D721Med (cell line): ENCODE measurements around the gene PLA2G4C.

Experiments
- DNase-seq: peaks from one replicate; pipeline ENCODE4 v3.0.0; 2011; ENCODE audit warnings: low spot score; ENCODE audit not compliant: insufficient read length
- FAIRE-seq: peaks from 2 replicates; lab custom pipeline; 2011; peaks lifted over from hg19 to GRCh38; lab: Jason Lieb, UNC
- TF ChIP-seq, protein P1 (sequence below): IDR thresholded peaks from 2 replicates; pipeline ENCODE4 v1.5.1; 2012; ENCODE audit warnings: mild to moderate bottlenecking, control low read depth; ENCODE audit not compliant: insufficient read depth; ENCODE audit errors: missing control alignments

The PLA2G4C gene

DNA sequence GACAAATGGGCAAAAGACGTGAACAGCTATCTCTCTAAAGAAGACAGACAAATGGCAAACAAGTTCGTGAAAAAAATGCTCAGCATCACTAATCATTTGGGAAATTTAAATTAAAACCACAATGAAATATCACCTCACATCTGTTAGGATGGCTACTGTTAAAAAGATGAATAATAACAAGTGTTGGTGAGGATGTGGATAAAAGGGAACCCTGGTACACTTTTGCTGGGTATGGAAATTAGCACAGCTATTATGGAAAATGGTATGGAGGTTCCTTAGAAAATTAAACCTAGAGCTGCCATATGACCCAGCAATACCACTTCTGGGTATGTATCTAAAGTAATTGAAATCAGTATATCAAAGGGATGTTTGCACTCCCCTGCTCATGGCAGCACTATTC is 73.9 kb downstream of the PLA2G4C start:
- TF ChIP-seq, protein P1, sequence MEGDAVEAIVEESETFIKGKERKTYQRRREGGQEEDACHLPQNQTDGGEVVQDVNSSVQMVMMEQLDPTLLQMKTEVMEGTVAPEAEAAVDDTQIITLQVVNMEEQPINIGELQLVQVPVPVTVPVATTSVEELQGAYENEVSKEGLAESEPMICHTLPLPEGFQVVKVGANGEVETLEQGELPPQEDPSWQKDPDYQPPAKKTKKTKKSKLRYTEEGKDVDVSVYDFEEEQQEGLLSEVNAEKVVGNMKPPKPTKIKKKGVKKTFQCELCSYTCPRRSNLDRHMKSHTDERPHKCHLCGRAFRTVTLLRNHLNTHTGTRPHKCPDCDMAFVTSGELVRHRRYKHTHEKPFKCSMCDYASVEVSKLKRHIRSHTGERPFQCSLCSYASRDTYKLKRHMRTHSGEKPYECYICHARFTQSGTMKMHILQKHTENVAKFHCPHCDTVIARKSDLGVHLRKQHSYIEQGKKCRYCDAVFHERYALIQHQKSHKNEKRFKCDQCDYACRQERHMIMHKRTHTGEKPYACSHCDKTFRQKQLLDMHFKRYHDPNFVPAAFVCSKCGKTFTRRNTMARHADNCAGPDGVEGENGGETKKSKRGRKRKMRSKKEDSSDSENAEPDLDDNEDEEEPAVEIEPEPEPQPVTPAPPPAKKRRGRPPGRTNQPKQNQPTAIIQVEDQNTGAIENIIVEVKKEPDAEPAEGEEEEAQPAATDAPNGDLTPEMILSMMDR, result no peak
- FAIRE-seq, result no peak
- DNase-seq, result no peak

DNA sequence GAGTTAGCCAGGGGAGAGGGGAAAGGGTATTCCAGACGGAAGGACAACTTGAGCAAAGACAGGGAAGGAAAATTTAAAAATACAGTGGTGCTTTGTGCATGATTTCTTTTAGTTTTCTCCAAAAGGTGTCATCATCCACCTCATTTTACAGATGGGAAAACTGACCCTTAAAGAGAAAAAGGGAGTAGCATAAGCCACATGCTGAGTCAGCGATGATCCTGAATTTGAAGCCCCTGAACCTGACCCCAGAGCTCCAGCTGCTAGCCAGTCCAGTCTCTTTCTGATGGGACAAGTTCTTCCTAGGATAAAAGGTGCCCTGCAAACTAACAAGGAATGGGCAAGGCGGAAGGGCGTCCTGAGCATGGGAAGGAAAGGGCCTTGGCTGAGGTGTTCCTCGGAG is 77.0 kb downstream of the PLA2G4C start:
- DNase-seq (no peak), FAIRE-seq (no peak)
- TF ChIP-seq, protein P1, result no peak

DNA sequence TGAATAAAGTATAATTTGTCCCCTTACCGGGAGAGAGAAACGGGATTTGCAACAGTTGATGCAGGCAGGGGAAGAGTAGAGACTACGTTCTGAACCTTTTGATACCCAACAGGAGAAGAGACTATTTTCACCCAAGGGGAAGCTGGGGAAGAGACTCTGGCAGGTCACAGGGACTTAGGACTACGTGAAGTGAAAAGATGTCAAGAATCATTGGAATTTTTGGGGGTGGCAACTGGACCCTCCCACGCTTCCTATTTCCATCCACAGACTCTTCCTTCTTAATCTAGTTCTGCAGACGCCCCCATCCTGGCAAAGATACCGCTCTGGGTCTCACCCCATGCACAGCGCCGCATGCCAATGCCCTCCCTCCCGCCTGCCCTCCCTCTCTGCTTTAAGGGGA is 80.5 kb downstream of the PLA2G4C start:
- no peak for FAIRE-seq
- DNase-seq, result no peak
- TF ChIP-seq, protein P1, result no peak

DNA sequence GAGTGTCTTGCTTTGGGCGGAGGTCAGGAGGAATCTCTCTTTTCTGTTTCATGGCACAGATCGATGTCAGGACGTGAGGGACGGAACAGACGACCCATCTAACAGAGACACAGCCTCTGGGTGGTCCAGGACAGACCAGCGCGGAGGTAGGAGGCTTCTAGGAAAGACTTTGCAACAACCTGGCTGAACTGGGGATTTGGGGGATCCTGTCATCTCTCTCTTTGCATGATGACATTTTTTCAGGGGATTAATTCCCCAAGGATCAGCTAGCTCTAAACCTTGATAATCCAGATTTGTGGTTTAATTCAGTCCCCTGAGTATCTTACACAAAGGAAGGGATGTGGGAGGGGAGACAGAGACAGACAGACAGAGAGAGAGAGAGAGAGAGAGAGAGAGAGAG is 81.2 kb downstream of the PLA2G4C start:
- peak; percentile 46 for DNase-seq

DNA sequence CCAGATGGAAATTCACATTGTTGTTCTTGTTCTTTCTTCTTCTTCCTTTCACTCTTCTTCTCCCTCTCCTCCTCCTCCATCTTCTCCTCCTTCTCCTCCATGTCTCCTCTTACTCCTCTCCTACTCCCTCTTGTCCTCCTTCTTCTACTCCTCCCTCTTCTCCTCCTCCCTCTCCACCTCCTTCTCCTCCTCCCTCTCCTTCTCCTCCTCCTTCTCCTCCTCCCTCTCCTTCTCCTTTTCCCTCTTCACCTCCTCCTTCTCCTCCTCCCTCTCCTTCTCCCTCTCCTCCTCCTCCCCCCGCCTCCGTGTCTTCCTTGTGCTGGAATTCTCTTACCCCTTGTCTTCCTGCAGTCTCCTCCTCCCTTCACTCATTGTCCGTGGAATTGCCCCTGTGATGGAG is 85.1 kb downstream of the PLA2G4C start:
- TF ChIP-seq, protein P1, result no peak
- no peak for FAIRE-seq
- no peak for DNase-seq

More for the DNA sequence above, 81.2 kb downstream of the PLA2G4C start:
- TF ChIP-seq, protein P1, result no peak
- FAIRE-seq, result peak; percentile 92

DNA sequence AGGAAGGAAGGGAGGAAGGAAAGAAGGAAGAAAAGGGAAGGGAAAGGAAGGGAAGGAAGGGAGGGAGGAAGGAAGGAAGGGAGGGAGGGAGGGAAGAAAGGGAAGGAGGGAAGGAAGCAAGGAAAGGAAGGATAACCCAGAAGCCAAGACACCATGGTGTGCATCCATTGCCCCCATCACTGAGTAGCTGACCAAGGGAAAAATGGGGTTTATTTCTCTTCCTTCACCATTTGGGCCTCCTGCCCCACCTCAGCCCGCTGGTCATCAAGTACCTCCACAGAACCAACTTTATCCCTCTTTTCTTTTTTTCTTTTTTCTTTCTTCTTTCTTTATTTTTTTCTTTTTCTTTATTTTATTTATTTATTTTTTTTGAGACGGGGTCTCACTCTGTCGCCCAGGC is 87.1 kb downstream of the PLA2G4C start:
- DNase-seq (no peak), FAIRE-seq (no peak)
- TF ChIP-seq, protein P1, result no peak

DNA sequence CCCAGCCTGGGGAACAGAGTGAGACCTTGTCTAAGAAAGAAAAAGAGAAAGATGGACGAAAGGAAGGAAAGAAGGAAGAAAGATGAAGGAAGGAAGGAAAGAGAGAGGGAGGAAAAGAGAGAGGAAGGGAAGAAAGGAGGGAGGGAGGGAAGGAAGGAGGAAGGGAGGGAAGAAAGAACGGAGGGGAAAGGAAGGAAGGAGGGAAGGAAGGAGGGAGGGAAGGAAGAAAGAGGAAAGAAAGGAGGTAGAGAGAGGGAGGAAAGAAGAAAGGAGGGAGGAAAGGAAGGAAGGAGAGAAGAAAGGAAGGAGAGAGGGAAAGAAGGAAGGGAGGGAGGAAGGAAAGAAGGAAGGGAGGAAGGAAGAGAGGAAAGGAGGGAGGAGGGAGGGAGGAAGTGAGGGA is 87.6 kb downstream of the PLA2G4C start:
- TF ChIP-seq, protein P1, result no peak
- DNase-seq, result no peak
- FAIRE-seq, result no peak
